ENCODE measurements around the gene SHROOM4. TPM values are rescaled to one million over a fixed set of nuclear protein-coding genes. Genes with fewer than 3 reads are reported as not detected.

Gene SHROOM4
- total RNA-seq, 1 donor from 2014 or later = 5.7 TPM

- Mint-ChIP-seq H3K9me3 (ENCODE audit: low read depth) (peaks cover 25% of the 10 kb centered on the region), H3K4me3 (ENCODE audit: low read depth) (no peak overlapping the region), H3K27ac (no peak overlapping the region), H3K4me1 (ENCODE audit: low read depth) (peaks cover 15% of the 10 kb centered on the region), H3K36me3 (ENCODE audit: insufficient read depth) (peaks cover 2% of the 10 kb centered on the region), H3K27me3 (no peaks in the 10 kb centered on the region)
- no peak for TF ChIP-seq CTCF (IDR thresholded peaks at IDR 0.05; ENCODE audit: unreplicated experiment)
- no peak for DNase-seq (ENCODE audit: low spot score, unreplicated experiment)
Observed at GRCh38 chrX:50613846-50614245, 200.1 kb downstream of the SHROOM4 start.

- H3K4me1 Mint-ChIP-seq (ENCODE audit: low read depth) = peaks cover 1% of the 10 kb centered on the region
- no peak for DNase-seq (ENCODE audit: low spot score, unreplicated experiment)
- H3K4me3 Mint-ChIP-seq (ENCODE audit: low read depth) = no peak overlapping the region
- no peaks in the 10 kb centered on the region for H3K27me3 Mint-ChIP-seq
- H3K27ac Mint-ChIP-seq = no peak overlapping the region
- H3K9me3 Mint-ChIP-seq (ENCODE audit: low read depth) = peaks cover 17% of the 10 kb centered on the region
- peaks cover 2% of the 10 kb centered on the region for H3K36me3 Mint-ChIP-seq (ENCODE audit: insufficient read depth)
- no peak for TF ChIP-seq CTCF (IDR thresholded peaks at IDR 0.05; ENCODE audit: unreplicated experiment)
Observed at GRCh38 chrX:50609796-50610195, 204.2 kb downstream of the SHROOM4 start.

- TF ChIP-seq CTCF (IDR thresholded peaks at IDR 0.05; ENCODE audit: unreplicated experiment) = no peak
- peaks cover 1% of the 10 kb centered on the region for H3K4me1 Mint-ChIP-seq (ENCODE audit: low read depth)
- H3K27me3 Mint-ChIP-seq = no peaks in the 10 kb centered on the region
- no peak for DNase-seq (ENCODE audit: low spot score, unreplicated experiment)
- peaks cover 14% of the 10 kb centered on the region for H3K9me3 Mint-ChIP-seq (ENCODE audit: low read depth)
- H3K36me3 Mint-ChIP-seq (ENCODE audit: insufficient read depth) = peaks cover 1% of the 10 kb centered on the region
- H3K4me3 Mint-ChIP-seq (ENCODE audit: low read depth) = no peak overlapping the region
- H3K27ac Mint-ChIP-seq = no peak overlapping the region
Observed at GRCh38 chrX:50606300-50606950, 207.6 kb downstream of the SHROOM4 start.

GRCh38 chrX:50596056-50596455, 217.9 kb downstream of the SHROOM4 start:
- Mint-ChIP-seq H3K36me3 (ENCODE audit: insufficient read depth) (peaks cover 1% of the 10 kb centered on the region), H3K27ac (no peak overlapping the region), H3K4me3 (ENCODE audit: low read depth) (no peak overlapping the region), H3K27me3 (no peaks in the 10 kb centered on the region), H3K4me1 (ENCODE audit: low read depth) (no peaks in the 10 kb centered on the region), H3K9me3 (ENCODE audit: low read depth) (peaks cover 7% of the 10 kb centered on the region)
- no peak for DNase-seq (ENCODE audit: low spot score, unreplicated experiment)
- TF ChIP-seq CTCF (IDR thresholded peaks at IDR 0.05; ENCODE audit: unreplicated experiment) = no peak

GRCh38 chrX:50594788-50595187, 219.2 kb downstream of the SHROOM4 start:
- Mint-ChIP-seq H3K4me3 (ENCODE audit: low read depth) (no peak overlapping the region), H3K4me1 (ENCODE audit: low read depth) (no peaks in the 10 kb centered on the region), H3K36me3 (ENCODE audit: insufficient read depth) (peaks cover 1% of the 10 kb centered on the region), H3K9me3 (ENCODE audit: low read depth) (peaks cover 5% of the 10 kb centered on the region), H3K27me3 (no peaks in the 10 kb centered on the region), H3K27ac (no peak overlapping the region)
- DNase-seq (ENCODE audit: low spot score, unreplicated experiment) = no peak
- no peak for TF ChIP-seq CTCF (IDR thresholded peaks at IDR 0.05; ENCODE audit: unreplicated experiment)

Measured in progenitor cell of endocrine pancreas (in vitro differentiated cells).